HCT116 (cell line): ENCODE measurements around the gene DCUN1D2. TPM values are rescaled to one million over a fixed set of nuclear protein-coding genes. Genes with fewer than 3 reads are reported as not detected.

Experiments used
- ATAC-seq: fragments of 200-7000 bp; cut with Tn5 transposase; 2 replicates; pipeline ENCODE4 v1.9.1; 2020; ENCODE audit warnings: mild to moderate bottlenecking, moderate library complexity
- BruUV-seq: library from RNA; stranded (reverse); fragments of 400-500 nt; replicated peaks from 2 replicates; lab custom pipeline; 2021; lab: Mats Ljungman, UMichigan
- CTCF ChIA-PET: fragments of 300-600 bp; sonication (Branson Sonifier 250); formaldehyde crosslinking; loops from one replicate; lab custom pipeline; 2021; ENCODE audit warnings: antibody characterized with exemption; lab: Charles Lee
- POLR2A ChIA-PET: fragments of 300-600, 350-600 bp; sonication (Branson Sonifier 250); formaldehyde crosslinking; loops from one replicate; lab custom pipeline; 2021; ENCODE audit warnings: antibody characterized with exemption; lab: Charles Lee
- RAD21 ChIA-PET, 2 experiments: fragments of 300-600 bp; sonication (Branson Sonifier 250); formaldehyde crosslinking; loops; one replicate each; lab custom pipeline; 2023; ENCODE audit warnings: low total read pairs in 2 of 2; ENCODE audit not compliant: uncharacterized antibody in 2 of 2, unreplicated experiment in 2 of 2, low non-redundant PET in 1 of 2; lab: Charles Lee
- DNase-seq: peaks from one replicate; pipeline ENCODE4 v3.0.0-alpha.2; 2010; ENCODE audit warnings: low read depth, low spot score
- H2AFZ ChIP-seq: fragments of 200-600 bp; shearing (Covaris generic), sonication (generic); 2 replicates; pipeline ENCODE4 v1.6.1; 2017; ENCODE audit warnings: low read depth, mixed run types, mixed read lengths, antibody characterized with exemption, low read length; ENCODE audit not compliant: poor library complexity, severe bottlenecking
- H3K27ac ChIP-seq: 2 replicates; pipeline ENCODE4 v1.5.1; 2012; ENCODE audit warnings: low read depth, low read length
- H3K27me3 ChIP-seq: fragments of 200-600 bp; sonication (generic); 2 replicates; pipeline ENCODE4 v1.6.1; 2016; ENCODE audit warnings: mixed run types, low read length, mixed read lengths; ENCODE audit not compliant: insufficient read depth
- H3K36me3 ChIP-seq, 2 experiments: fragments of 200-500 bp in 1 of 2; fragments of 200-600 bp in 1 of 2; sonication (Bioruptor generic) in 1 of 2; sonication (generic) in 1 of 2; 2 replicates each; pipeline versions ENCODE4 v1.5.1 to v1.6.1; 2014 to 2016; ENCODE audit warnings: low read length in 2 of 2, inconsistent platforms in 1 of 2, mixed read lengths in 1 of 2, mixed run types in 1 of 2; ENCODE audit not compliant: insufficient read depth in 2 of 2, control insufficient read depth in 1 of 2
- H3K4me1 ChIP-seq, 2 experiments: fragments of 200-600 bp in 1 of 2; sonication (generic) in 1 of 2; 2 replicates each; pipeline versions ENCODE4 v1.5.1 to v1.6.1; 2012 to 2017; ENCODE audit warnings: low read length in 2 of 2, inconsistent platforms in 1 of 2, mild to moderate bottlenecking in 1 of 2, mixed read lengths in 1 of 2, mixed run types in 1 of 2, moderate library complexity in 1 of 2; ENCODE audit not compliant: insufficient read depth in 2 of 2, control insufficient read depth in 1 of 2
- H3K4me2 ChIP-seq: fragments of 200-600 bp; sonication (generic); 2 replicates; pipeline ENCODE4 v1.6.1; 2017; ENCODE audit warnings: mixed run types, low read length, mixed read lengths
- H3K4me3 ChIP-seq, 2 experiments: fragments of 200-600 bp in 1 of 2; sonication (generic) in 1 of 2; replicated peaks in 1 of 2; 2 replicates each; pipeline ENCODE4 v1.5.1; 2011 to 2016; ENCODE audit warnings: low read length in 2 of 2, control low read depth in 1 of 2, low read depth in 1 of 2, mild to moderate bottlenecking in 1 of 2, mixed read lengths in 1 of 2, mixed run types in 1 of 2
- H3K79me2 ChIP-seq: fragments of 200-600 bp; sonication (generic); 2 replicates; pipeline ENCODE4 v1.6.1; 2017; ENCODE audit warnings: mild to moderate bottlenecking, mixed run types, low read length, moderate library complexity, mixed read lengths; ENCODE audit not compliant: insufficient read depth
- H3K9ac ChIP-seq: fragments of 200-600 bp; sonication (generic); 2 replicates; pipeline ENCODE4 v1.6.1; 2016; ENCODE audit warnings: low read length, mixed read lengths
- H3K9me2 ChIP-seq: fragments of 200-600 bp; sonication (generic), shearing (Covaris generic); 2 replicates; pipeline ENCODE4 v1.6.1; 2017; ENCODE audit warnings: mixed run types, mild to moderate bottlenecking, moderate library complexity; ENCODE audit not compliant: insufficient read depth
- H3K9me3 ChIP-seq, 2 experiments: fragments of 200-500 bp in 1 of 2; fragments of 200-600 bp in 1 of 2; sonication (Bioruptor generic) in 1 of 2; sonication (generic) in 1 of 2; 2 replicates each; pipeline ENCODE4 v1.6.1; 2014 to 2017; ENCODE audit warnings: low read length in 2 of 2, mixed read lengths in 2 of 2, inconsistent platforms in 1 of 2, low read depth in 1 of 2, mild to moderate bottlenecking in 1 of 2, mixed run types in 1 of 2, moderate library complexity in 1 of 2; ENCODE audit not compliant: control insufficient read depth in 1 of 2, insufficient read depth in 1 of 2
- H4K20me1 ChIP-seq: fragments of 200-600 bp; sonication (generic), shearing (Covaris generic); 2 replicates; pipeline ENCODE4 v1.6.1; 2017; ENCODE audit warnings: mixed run types, mild to moderate bottlenecking, moderate library complexity; ENCODE audit not compliant: insufficient read depth
- ATF3 ChIP-seq: IDR thresholded peaks from 2 replicates; pipeline ENCODE4 v1.6.1; 2012
- CBX3 ChIP-seq: IDR thresholded peaks from 2 replicates; pipeline ENCODE4 v1.6.1; 2012; ENCODE audit warnings: low read depth
- CEBPB ChIP-seq: IDR thresholded peaks from 2 replicates; pipeline ENCODE4 v1.6.1; 2012; ENCODE audit warnings: low read depth
- CTCF ChIP-seq, 3 experiments: fragments of 200-600 bp in 1 of 3; sonication (generic) in 1 of 3; IDR thresholded peaks in 2 of 3; conservative IDR thresholded peaks in 1 of 3; 2 replicates each; pipeline ENCODE4 v1.5.1; 2012 to 2017; ENCODE audit warnings: low read depth in 2 of 3, low read length in 2 of 3, antibody characterized with exemption in 1 of 3, borderline replicate concordance in 1 of 3, control low read depth in 1 of 3, mild to moderate bottlenecking in 1 of 3, mixed read lengths in 1 of 3, mixed run types in 1 of 3, moderate library complexity in 1 of 3; ENCODE audit not compliant: insufficient read depth in 1 of 3
- ELF1 ChIP-seq: IDR thresholded peaks from 2 replicates; pipeline ENCODE4 v1.6.1; 2012; ENCODE audit warnings: low read depth, borderline replicate concordance
- EZH2 ChIP-seq: fragments of 200-600 bp; sonication (generic); IDR thresholded peaks from 2 replicates; pipeline ENCODE4 v1.6.1; 2017; ENCODE audit warnings: antibody characterized with exemption, mixed run types
- EZH2phosphoT487 ChIP-seq: fragments of 200-600 bp; IDR thresholded peaks from 2 replicates; pipeline ENCODE4 v1.6.1; 2018; ENCODE audit warnings: antibody characterized with exemption, borderline replicate concordance
- FOSL1 ChIP-seq: IDR thresholded peaks from 2 replicates; pipeline ENCODE4 v1.6.1; 2012; ENCODE audit warnings: low read depth
- JUND ChIP-seq: IDR thresholded peaks from 2 replicates; pipeline ENCODE4 v1.6.1; 2012
- MAX ChIP-seq: IDR thresholded peaks from 2 replicates; pipeline ENCODE4 v1.6.1; 2012
- POLR2A ChIP-seq: IDR thresholded peaks from 2 replicates; pipeline ENCODE4 v1.7.0; 2011; ENCODE audit warnings: borderline replicate concordance; ENCODE audit not compliant: insufficient read depth, insufficient read length; ENCODE audit errors: extremely low read depth
- POLR2AphosphoS5 ChIP-seq: IDR thresholded peaks from 2 replicates; pipeline ENCODE4 v1.6.1; 2011; ENCODE audit warnings: mild to moderate bottlenecking, low read depth, low read length, moderate library complexity
- RAD21 ChIP-seq: IDR thresholded peaks from 2 replicates; pipeline ENCODE4 v1.6.1; 2012; ENCODE audit warnings: low read depth, mild to moderate bottlenecking
- ZFX ChIP-seq: fragments of 450-650 bp; IDR thresholded peaks from 2 replicates; pipeline ENCODE4 v1.6.1; 2017
- ZNF274 ChIP-seq: fragments of 200-500 bp; sonication (Bioruptor generic); IDR thresholded peaks from 2 replicates; pipeline ENCODE4 v1.6.1; 2014; ENCODE audit warnings: mild to moderate bottlenecking, low read depth, low read length, inconsistent platforms
- intact Hi-C: fragments of 100-400 bp; cut with micrococcal nuclease; formaldehyde crosslinking; loops from 2 replicates; pipeline ENCODE4 v1.10.0; 2022
- total RNA-seq: library from RNA; stranded (reverse); gene quantifications from one replicate; pipeline ENCODE4 v1.2.1, GENCODE V29; 2021; ENCODE audit not compliant: unreplicated experiment
- TF ChIP-seq, protein P1 (sequence below): IDR thresholded peaks from 2 replicates; pipeline ENCODE4 v1.6.1; 2012; ENCODE audit warnings: low read depth
- TF ChIP-seq, protein P2 (sequence below): IDR thresholded peaks from 2 replicates; pipeline ENCODE4 v1.6.1; 2011; ENCODE audit warnings: mild to moderate bottlenecking, low read length, moderate library complexity; ENCODE audit not compliant: insufficient replicate concordance; ENCODE audit errors: extremely low read depth

DCUN1D2 gene
- total RNA-seq, 1 experiment from 2014 or later, result 25.4 TPM

GRCh38 chr13:113422807-113423519 is 67.5 kb downstream of the DCUN1D2 start:
- no peak overlapping the region for H3K4me2 ChIP-seq
- CTCF ChIA-PET, result interaction anchor here (1.3 kb wide), 1 partner anchor 12 kb away, joined by 3 read pairs; no protein-coding TSS in a partner anchor
- ATAC-seq, result no peak
- H3K9me2 ChIP-seq, result no peaks in the 10 kb centered on the region
- H2AFZ ChIP-seq, result no peak overlapping the region
- no peak overlapping the region for H3K27ac ChIP-seq
- no peaks in the 10 kb centered on the region for H3K9me3 ChIP-seq
- no peaks in the 10 kb centered on the region; the same call in 1 of the 2 replicates for H3K27me3 ChIP-seq
- intact Hi-C loops, result no loop called here
- no peak overlapping the region for H3K9ac ChIP-seq
- H3K36me3 ChIP-seq, result no peaks in the 10 kb centered on the region
- no peak for TF ChIP-seq RAD21
- TF ChIP-seq FOSL1, result no peak
- TF ChIP-seq, protein P1, sequence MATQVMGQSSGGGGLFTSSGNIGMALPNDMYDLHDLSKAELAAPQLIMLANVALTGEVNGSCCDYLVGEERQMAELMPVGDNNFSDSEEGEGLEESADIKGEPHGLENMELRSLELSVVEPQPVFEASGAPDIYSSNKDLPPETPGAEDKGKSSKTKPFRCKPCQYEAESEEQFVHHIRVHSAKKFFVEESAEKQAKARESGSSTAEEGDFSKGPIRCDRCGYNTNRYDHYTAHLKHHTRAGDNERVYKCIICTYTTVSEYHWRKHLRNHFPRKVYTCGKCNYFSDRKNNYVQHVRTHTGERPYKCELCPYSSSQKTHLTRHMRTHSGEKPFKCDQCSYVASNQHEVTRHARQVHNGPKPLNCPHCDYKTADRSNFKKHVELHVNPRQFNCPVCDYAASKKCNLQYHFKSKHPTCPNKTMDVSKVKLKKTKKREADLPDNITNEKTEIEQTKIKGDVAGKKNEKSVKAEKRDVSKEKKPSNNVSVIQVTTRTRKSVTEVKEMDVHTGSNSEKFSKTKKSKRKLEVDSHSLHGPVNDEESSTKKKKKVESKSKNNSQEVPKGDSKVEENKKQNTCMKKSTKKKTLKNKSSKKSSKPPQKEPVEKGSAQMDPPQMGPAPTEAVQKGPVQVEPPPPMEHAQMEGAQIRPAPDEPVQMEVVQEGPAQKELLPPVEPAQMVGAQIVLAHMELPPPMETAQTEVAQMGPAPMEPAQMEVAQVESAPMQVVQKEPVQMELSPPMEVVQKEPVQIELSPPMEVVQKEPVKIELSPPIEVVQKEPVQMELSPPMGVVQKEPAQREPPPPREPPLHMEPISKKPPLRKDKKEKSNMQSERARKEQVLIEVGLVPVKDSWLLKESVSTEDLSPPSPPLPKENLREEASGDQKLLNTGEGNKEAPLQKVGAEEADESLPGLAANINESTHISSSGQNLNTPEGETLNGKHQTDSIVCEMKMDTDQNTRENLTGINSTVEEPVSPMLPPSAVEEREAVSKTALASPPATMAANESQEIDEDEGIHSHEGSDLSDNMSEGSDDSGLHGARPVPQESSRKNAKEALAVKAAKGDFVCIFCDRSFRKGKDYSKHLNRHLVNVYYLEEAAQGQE, result no peak
- TF ChIP-seq EZH2, result no peak
- TF ChIP-seq POLR2A, result no peak
- no peak for TF ChIP-seq ELF1
- no peak for TF ChIP-seq ATF3
- TF ChIP-seq JUND, result no peak
- no peak for TF ChIP-seq MAX
- no peak for TF ChIP-seq POLR2AphosphoS5
- TF ChIP-seq CTCF (IDR thresholded peaks at IDR 0.05 in 2 of 3, conservative IDR thresholded peaks at IDR 0.05 in 1 of 3; ENCODE audit: borderline replicate concordance in 1 of 3, insufficient read depth in 1 of 3, low read depth in 2 of 3, low read length in 2 of 3), result no peak
- TF ChIP-seq ZFX, result no peak
- TF ChIP-seq, protein P2, sequence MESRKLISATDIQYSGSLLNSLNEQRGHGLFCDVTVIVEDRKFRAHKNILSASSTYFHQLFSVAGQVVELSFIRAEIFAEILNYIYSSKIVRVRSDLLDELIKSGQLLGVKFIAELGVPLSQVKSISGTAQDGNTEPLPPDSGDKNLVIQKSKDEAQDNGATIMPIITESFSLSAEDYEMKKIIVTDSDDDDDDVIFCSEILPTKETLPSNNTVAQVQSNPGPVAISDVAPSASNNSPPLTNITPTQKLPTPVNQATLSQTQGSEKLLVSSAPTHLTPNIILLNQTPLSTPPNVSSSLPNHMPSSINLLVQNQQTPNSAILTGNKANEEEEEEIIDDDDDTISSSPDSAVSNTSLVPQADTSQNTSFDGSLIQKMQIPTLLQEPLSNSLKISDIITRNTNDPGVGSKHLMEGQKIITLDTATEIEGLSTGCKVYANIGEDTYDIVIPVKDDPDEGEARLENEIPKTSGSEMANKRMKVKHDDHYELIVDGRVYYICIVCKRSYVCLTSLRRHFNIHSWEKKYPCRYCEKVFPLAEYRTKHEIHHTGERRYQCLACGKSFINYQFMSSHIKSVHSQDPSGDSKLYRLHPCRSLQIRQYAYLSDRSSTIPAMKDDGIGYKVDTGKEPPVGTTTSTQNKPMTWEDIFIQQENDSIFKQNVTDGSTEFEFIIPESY, result no peak
- no peak for TF ChIP-seq CEBPB
- TF ChIP-seq ZNF274, result no peak
- no peak for TF ChIP-seq CBX3
- no peak for TF ChIP-seq EZH2phosphoT487
- TF ChIP-seq, all 23 proteins: peak for 0
- H3K79me2 ChIP-seq, result no peaks in the 10 kb centered on the region
- DNase-seq, result no peak
- no TSS peak for BruUV-seq
- no peak overlapping the region for H3K4me3 ChIP-seq
- ChIA-PET RAD21 (no interaction called here), POLR2A (no interaction called here)
- no peaks in the 10 kb centered on the region for H3K4me1 ChIP-seq
- no peaks in the 10 kb centered on the region for H4K20me1 ChIP-seq
